ENCODE measurements around the gene COX19. TPM values are rescaled to one million over a fixed set of nuclear protein-coding genes. Genes with fewer than 3 reads are reported as not detected.

The COX19 gene
- total RNA-seq, 1 experiment from 2014 or later, result 24.8 TPM

GRCh38 chr7:958221-959200, 16.8 kb downstream of the COX19 start:
- TF ChIP-seq, protein P1, sequence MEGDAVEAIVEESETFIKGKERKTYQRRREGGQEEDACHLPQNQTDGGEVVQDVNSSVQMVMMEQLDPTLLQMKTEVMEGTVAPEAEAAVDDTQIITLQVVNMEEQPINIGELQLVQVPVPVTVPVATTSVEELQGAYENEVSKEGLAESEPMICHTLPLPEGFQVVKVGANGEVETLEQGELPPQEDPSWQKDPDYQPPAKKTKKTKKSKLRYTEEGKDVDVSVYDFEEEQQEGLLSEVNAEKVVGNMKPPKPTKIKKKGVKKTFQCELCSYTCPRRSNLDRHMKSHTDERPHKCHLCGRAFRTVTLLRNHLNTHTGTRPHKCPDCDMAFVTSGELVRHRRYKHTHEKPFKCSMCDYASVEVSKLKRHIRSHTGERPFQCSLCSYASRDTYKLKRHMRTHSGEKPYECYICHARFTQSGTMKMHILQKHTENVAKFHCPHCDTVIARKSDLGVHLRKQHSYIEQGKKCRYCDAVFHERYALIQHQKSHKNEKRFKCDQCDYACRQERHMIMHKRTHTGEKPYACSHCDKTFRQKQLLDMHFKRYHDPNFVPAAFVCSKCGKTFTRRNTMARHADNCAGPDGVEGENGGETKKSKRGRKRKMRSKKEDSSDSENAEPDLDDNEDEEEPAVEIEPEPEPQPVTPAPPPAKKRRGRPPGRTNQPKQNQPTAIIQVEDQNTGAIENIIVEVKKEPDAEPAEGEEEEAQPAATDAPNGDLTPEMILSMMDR (IDR thresholded peaks at IDR 0.05; ENCODE audit: insufficient read depth in 1 of 2, low read depth in 1 of 2, low read length in 1 of 2, severe bottlenecking in 1 of 2, unreplicated experiment in 1 of 2), result no peak
- peaks cover 3% of the 10 kb centered on the region; the same call in 1 of the 2 replicates for H3K9me3 ChIP-seq
- no TSS peak for BruUV-seq (replicated peaks)
- intact Hi-C loops (cut with micrococcal nuclease; ENCODE audit: unreplicated experiment), result no loop called here
- CTCF ChIA-PET, result interaction anchor here (1.3 kb wide), 1 partner anchor 35 kb away, joined by 7 read pairs; no protein-coding TSS in a partner anchor
- Mint-ChIP-seq H3K9me3 (ENCODE audit: unreplicated experiment) (no peaks in the 10 kb centered on the region), H3K4me1 (ENCODE audit: low read depth, unreplicated experiment) (no peaks in the 10 kb centered on the region), H3K4me3 (ENCODE audit: unreplicated experiment) (no peak overlapping the region), H3K27ac (ENCODE audit: unreplicated experiment) (no peak overlapping the region), H3K27me3 (ENCODE audit: insufficient read depth, unreplicated experiment) (no peaks in the 10 kb centered on the region), H3K36me3 (ENCODE audit: insufficient read depth, unreplicated experiment) (peaks cover 10% of the 10 kb centered on the region)
- no peaks in the 10 kb centered on the region for H3K27me3 ChIP-seq (replicated peaks; ENCODE audit: control insufficient read depth, insufficient read depth, low read length)
- peaks cover 8% of the 10 kb centered on the region for H3K4me1 ChIP-seq
- DNase-seq, result no peak
- POLR2A ChIA-PET, result interaction anchor here (0.6 to 0.7 kb wide), 2 partner anchors 57 to 62 kb away, joined by 4 to 8 read pairs; no protein-coding TSS in a partner anchor
- H3K36me3 ChIP-seq (ENCODE audit: control insufficient read depth, insufficient read depth, low read length), result no peaks in the 10 kb centered on the region
- no peak overlapping the region for H3K4me3 ChIP-seq (ENCODE audit: low read depth, low read length)

- ChIA-PET CTCF (interaction anchor here (1.3 kb wide), 1 partner anchor 36 kb away, joined by 7 read pairs; no protein-coding TSS in a partner anchor), POLR2A (interaction anchor here (0.6 kb wide), 1 partner anchor 56 kb away, joined by 4 read pairs; no protein-coding TSS in a partner anchor)
- Mint-ChIP-seq H3K27ac (ENCODE audit: unreplicated experiment) (no peak overlapping the region), H3K27me3 (ENCODE audit: insufficient read depth, unreplicated experiment) (no peaks in the 10 kb centered on the region), H3K9me3 (ENCODE audit: unreplicated experiment) (no peaks in the 10 kb centered on the region), H3K4me3 (ENCODE audit: unreplicated experiment) (no peak overlapping the region), H3K36me3 (ENCODE audit: insufficient read depth, unreplicated experiment) (peaks cover under 1% of the 10 kb centered on the region), H3K4me1 (ENCODE audit: low read depth, unreplicated experiment) (no peaks in the 10 kb centered on the region)
- H3K9me3 ChIP-seq, result no peaks in the 10 kb centered on the region
- no peak for DNase-seq
- no peaks in the 10 kb centered on the region for H3K36me3 ChIP-seq (ENCODE audit: control insufficient read depth, insufficient read depth, low read length)
- no peaks in the 10 kb centered on the region for H3K27me3 ChIP-seq (replicated peaks; ENCODE audit: control insufficient read depth, insufficient read depth, low read length)
- BruUV-seq (replicated peaks), result no TSS peak
- TF ChIP-seq, protein P1 (IDR thresholded peaks at IDR 0.05; ENCODE audit: insufficient read depth in 1 of 2, low read depth in 1 of 2, low read length in 1 of 2, severe bottlenecking in 1 of 2, unreplicated experiment in 1 of 2), result no peak
- peaks cover 16% of the 10 kb centered on the region for H3K4me1 ChIP-seq
- intact Hi-C loops (cut with micrococcal nuclease; ENCODE audit: unreplicated experiment), result no loop called here
- H3K4me3 ChIP-seq (ENCODE audit: low read depth, low read length), result no peak overlapping the region
These were observed 17.7 kb downstream of the COX19 start for GRCh38 chr7:957418-958220.

DNA sequence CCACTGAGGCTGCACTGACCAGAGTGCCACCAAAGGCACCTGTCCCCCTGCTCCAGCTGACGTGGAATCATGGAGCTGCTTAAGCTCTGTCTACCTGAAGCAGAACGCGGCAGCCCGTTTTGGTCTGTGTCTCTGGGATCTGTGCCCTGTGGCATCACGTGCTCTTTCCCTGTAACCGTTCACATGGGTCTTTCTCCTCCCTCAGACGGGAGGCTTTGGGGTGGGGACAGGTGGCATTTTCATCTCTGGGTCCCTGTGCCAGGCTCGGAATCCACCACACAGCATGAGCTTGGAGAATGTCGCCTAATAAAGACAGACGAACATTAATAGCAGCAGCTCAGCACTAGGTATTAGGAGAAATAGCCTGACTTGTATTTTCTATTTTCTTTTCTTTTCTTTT, 19.3 kb downstream of the COX19 start:
- H3K4me3 ChIP-seq (ENCODE audit: low read depth, low read length), result no peak overlapping the region
- Mint-ChIP-seq H3K9me3 (ENCODE audit: unreplicated experiment) (no peaks in the 10 kb centered on the region), H3K27ac (ENCODE audit: unreplicated experiment) (no peak overlapping the region), H3K27me3 (ENCODE audit: insufficient read depth, unreplicated experiment) (no peaks in the 10 kb centered on the region), H3K4me1 (ENCODE audit: low read depth, unreplicated experiment) (no peaks in the 10 kb centered on the region), H3K4me3 (ENCODE audit: unreplicated experiment) (peak overlapping the region; percentile 55), H3K36me3 (ENCODE audit: insufficient read depth, unreplicated experiment) (peaks cover under 1% of the 10 kb centered on the region)
- no peaks in the 10 kb centered on the region for H3K36me3 ChIP-seq (ENCODE audit: control insufficient read depth, insufficient read depth, low read length)
- intact Hi-C loops (cut with micrococcal nuclease; ENCODE audit: unreplicated experiment), result no loop called here
- H3K4me1 ChIP-seq, result peaks cover 18% of the 10 kb centered on the region
- ChIA-PET CTCF (no interaction called here), POLR2A (no interaction called here)
- no peaks in the 10 kb centered on the region for H3K9me3 ChIP-seq
- H3K27me3 ChIP-seq (replicated peaks; ENCODE audit: control insufficient read depth, insufficient read depth, low read length), result no peaks in the 10 kb centered on the region
- TSS peak; percentile 38 for BruUV-seq (replicated peaks)
- TF ChIP-seq, protein P1 (IDR thresholded peaks at IDR 0.05; ENCODE audit: insufficient read depth in 1 of 2, low read depth in 1 of 2, low read length in 1 of 2, severe bottlenecking in 1 of 2, unreplicated experiment in 1 of 2), result no peak
- DNase-seq, result no peak

Measured in Caco-2 (cell line).